Effector CD8-positive, alpha-beta T cell (primary cell): ENCODE results near the gene MRPL44.

Source experiments
- DNase-seq: peaks from one replicate; lab custom pipeline; 2025; lab: John Stamatoyannopoulos, UW

Gene MRPL44

DNA sequence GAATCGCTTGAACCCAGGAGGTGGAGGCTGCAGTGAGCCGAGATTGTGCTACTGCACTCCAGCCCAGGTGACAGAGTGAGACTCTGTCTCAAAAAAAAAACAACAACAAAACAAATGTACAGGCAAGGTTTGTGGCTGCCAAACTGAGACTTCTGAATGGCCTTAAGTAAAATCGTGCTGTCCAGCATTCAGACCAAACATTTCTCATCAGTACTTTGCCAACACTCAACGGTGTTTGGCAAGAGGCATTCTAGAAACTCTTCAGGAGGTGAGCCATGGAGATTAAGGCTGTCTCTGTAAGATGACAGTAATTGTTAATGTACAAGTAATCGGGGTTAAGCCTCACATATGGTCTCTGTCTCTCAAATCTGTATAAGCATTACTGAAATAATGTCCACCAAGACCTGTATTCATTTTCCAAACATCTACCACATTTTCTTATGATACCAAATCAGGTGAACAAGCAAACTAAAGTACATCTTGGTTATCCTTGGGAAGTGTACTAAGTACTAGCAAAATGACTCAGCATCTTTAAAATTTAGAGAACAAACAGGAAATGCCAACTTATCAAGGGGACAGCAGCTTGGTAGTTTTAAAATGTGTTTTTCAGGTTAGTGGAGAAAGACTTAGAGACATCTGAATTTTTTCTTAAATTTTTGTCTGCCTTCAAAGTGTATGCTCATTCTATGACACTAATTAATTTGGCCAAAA is 52.5 kb downstream of the MRPL44 start:
- no peak for DNase-seq

DNA sequence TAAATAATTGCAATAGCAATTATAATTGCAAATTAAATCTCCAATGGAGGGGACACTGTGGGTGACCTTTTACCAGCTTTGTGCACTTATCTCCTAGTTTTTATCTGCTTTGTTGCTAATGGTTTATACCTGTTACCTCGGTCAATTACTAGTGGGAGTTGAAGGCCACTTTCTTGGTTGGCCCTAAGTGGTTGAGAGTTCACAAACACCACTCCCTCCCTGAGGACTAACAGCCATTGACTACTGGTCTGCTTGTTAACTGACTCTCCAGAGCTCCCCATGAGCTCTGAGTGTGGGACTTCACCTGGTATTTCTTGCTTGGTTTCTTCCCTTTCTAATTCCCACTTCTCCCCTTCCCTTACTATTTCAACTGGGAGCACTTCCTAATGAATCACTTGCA is 54.6 kb downstream of the MRPL44 start:
- no peak for DNase-seq

DNA sequence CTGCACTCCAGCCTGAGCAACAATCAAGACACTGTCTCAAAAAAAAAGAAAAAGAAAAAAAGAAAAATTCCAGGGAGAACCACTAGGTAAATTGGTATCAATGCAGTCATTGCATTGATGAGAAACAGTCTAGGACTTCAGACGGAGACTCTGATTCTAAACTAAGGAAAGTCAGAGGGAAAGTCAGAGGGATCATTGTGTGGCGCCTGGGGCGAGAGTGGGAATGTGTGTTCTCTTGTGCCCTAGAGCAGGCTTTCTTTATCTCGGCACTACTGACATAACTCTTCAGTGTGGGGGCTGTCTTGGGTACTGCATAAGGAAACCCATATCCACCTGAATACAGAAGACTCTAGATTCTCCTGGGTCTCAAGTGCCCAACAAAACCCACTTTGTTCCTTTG is 57.1 kb downstream of the MRPL44 start:
- no peak for DNase-seq

DNA sequence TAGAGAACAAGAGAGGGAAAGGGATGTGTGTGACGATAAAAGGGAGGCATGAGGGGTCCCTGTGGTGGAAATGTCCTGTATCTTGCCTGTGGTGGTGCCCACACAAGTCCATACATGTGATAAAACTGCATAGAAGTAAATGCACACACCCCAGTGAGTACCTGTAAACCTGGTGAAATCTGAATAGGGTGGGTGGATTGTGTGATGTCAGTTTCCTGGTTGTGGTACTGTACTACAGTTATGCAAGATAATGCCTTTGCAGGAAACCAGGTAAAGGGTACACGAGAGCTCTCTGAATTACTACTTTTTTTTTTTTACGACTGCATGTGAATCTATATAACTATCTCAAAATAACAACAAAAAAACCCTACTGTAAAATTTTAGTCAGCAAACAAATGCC is 59.7 kb downstream of the MRPL44 start:
- no peak for DNase-seq
